Choroid plexus epithelial cell (primary cell): ENCODE results near the gene GALNT12.

Source experiments
- DNase-seq: peaks from one replicate; pipeline ENCODE4 v3.0.0-alpha.2; 2010; ENCODE audit warnings: low read depth
- H3K4me3 ChIP-seq: 2 replicates; pipeline ENCODE4 v1.5.1; 2011; ENCODE audit warnings: low read depth, mild to moderate bottlenecking, control low read depth, low read length, moderate library complexity
- CTCF ChIP-seq: conservative IDR thresholded peaks from 2 replicates; pipeline ENCODE4 v1.5.1; 2011; ENCODE audit warnings: low read depth, mild to moderate bottlenecking, control low read depth, inconsistent platforms, low read length, moderate library complexity

Gene GALNT12

GRCh38 chr9:98890256-98890655 lies 82.8 kb downstream of the GALNT12 start:
- TF ChIP-seq CTCF: no peak
- no peak for DNase-seq
- H3K4me3 ChIP-seq: no peak overlapping the region

- peak; percentile 67 for DNase-seq
- no peak for TF ChIP-seq CTCF
Measured at GRCh38 chr9:98892288-98892687, 84.8 kb downstream of the GALNT12 start.

GRCh38 chr9:98892690-98893089 lies 85.2 kb downstream of the GALNT12 start:
- DNase-seq: no peak
- no peak for TF ChIP-seq CTCF
- no peak overlapping the region for H3K4me3 ChIP-seq

More at GRCh38 chr9:98892288-98892687, 84.8 kb downstream of the GALNT12 start:
- H3K4me3 ChIP-seq: no peak overlapping the region

GRCh38 chr9:98894171-98894570 lies 86.7 kb downstream of the GALNT12 start:
- DNase-seq: no peak
- no peak for TF ChIP-seq CTCF
- H3K4me3 ChIP-seq: no peak overlapping the region

- no peak for DNase-seq
Measured at GRCh38 chr9:98894761-98895160, 87.3 kb downstream of the GALNT12 start.

GRCh38 chr9:98896632-98897031 lies 89.2 kb downstream of the GALNT12 start:
- DNase-seq: no peak
- TF ChIP-seq CTCF: no peak
- H3K4me3 ChIP-seq: no peak overlapping the region

More at GRCh38 chr9:98894761-98895160, 87.3 kb downstream of the GALNT12 start:
- H3K4me3 ChIP-seq: no peak overlapping the region
- no peak for TF ChIP-seq CTCF

- no peak overlapping the region for H3K4me3 ChIP-seq
- no peak for TF ChIP-seq CTCF
- DNase-seq: peak; percentile 75
Measured at GRCh38 chr9:98897745-98898144, 90.3 kb downstream of the GALNT12 start.
